Activated naive CD4-positive, alpha-beta T cell treated with anti-CD3 and anti-CD28 coated beads, Interleukin-2, amount 50 U/mL, for 72 hours (primary cell): Measurements from ENCODE around the gene KCNJ10. TPM values are rescaled to one million over a fixed set of nuclear protein-coding genes. Genes with fewer than 3 reads are reported as not detected.

Experiments used
- ATAC-seq, 2 donors: fragments of 150-1000 bp; cut with Tn5 transposase; 2 replicates each; pipeline ENCODE4 v1.10.0; 2021; ENCODE audit warnings: mild to moderate bottlenecking in 2 of 2, moderate library complexity in 2 of 2
- DNase-seq, 2 donors: peaks; one replicate each; pipeline ENCODE4 v3.0.0; 2021 to 2022; ENCODE audit warnings: low spot score in 2 of 2
- H3K27ac Mint-ChIP-seq, 2 donors: one replicate each; pipeline ENCODE4 v1.8.0; 2022; ENCODE audit warnings: mild to moderate bottlenecking in 2 of 2, mixed read lengths in 2 of 2
- H3K36me3 Mint-ChIP-seq, 2 donors: one replicate each; pipeline ENCODE4 v1.8.0; 2022; ENCODE audit warnings: mixed read lengths in 2 of 2
- H3K9me3 Mint-ChIP-seq, 2 donors: one replicate each; pipeline ENCODE4 v1.8.0; 2022; ENCODE audit warnings: mixed read lengths in 2 of 2
- total RNA-seq, 2 donors: library from RNA; stranded (reverse); gene quantifications; one replicate each; pipeline ENCODE4 v1.2.3, GENCODE V29; 2022

KCNJ10 gene
- total RNA-seq, 2 donors from 2014 or later, result not detected

GRCh38 chr1:159999204-159999603 is 70.8 kb downstream of the KCNJ10 start:
- DNase-seq, result no peak
- Mint-ChIP-seq H3K36me3 (no peaks in the 10 kb centered on the region), H3K9me3 (no peaks in the 10 kb centered on the region), H3K27ac (no peak overlapping the region)
- ATAC-seq, result no peak

GRCh38 chr1:159996653-159997052 is 73.3 kb downstream of the KCNJ10 start:
- no peaks in the 10 kb centered on the region for H3K36me3 Mint-ChIP-seq
- no peak for ATAC-seq
- H3K9me3 Mint-ChIP-seq, result no peaks in the 10 kb centered on the region
- H3K27ac Mint-ChIP-seq, result peak overlapping the region in 1 of 2 donors; percentile 37
- no peak for DNase-seq

- H3K36me3 Mint-ChIP-seq, result no peaks in the 10 kb centered on the region
- H3K27ac Mint-ChIP-seq, result no peak overlapping the region
- DNase-seq, result no peak
- ATAC-seq, result no peak
- H3K9me3 Mint-ChIP-seq, result no peaks in the 10 kb centered on the region
Observed at GRCh38 chr1:159994896-159995295, 75.1 kb downstream of the KCNJ10 start.

GRCh38 chr1:159993911-159994310 is 76.0 kb downstream of the KCNJ10 start:
- ATAC-seq (no peak), DNase-seq (no peak)
- Mint-ChIP-seq H3K27ac (no peak overlapping the region), H3K36me3 (no peaks in the 10 kb centered on the region), H3K9me3 (no peaks in the 10 kb centered on the region)

GRCh38 chr1:159992161-159992560 is 77.8 kb downstream of the KCNJ10 start:
- ATAC-seq (no peak), DNase-seq (no peak)
- Mint-ChIP-seq H3K27ac (no peak overlapping the region), H3K9me3 (no peaks in the 10 kb centered on the region), H3K36me3 (no peaks in the 10 kb centered on the region)

GRCh38 chr1:159991513-159991912 is 78.4 kb downstream of the KCNJ10 start:
- peak; percentile 63 to 73 for ATAC-seq
- no peak for DNase-seq

GRCh38 chr1:159990005-159990404 is 80.0 kb downstream of the KCNJ10 start:
- DNase-seq, result no peak
- ATAC-seq, result no peak
- Mint-ChIP-seq H3K36me3 (no peaks in the 10 kb centered on the region), H3K27ac (no peak overlapping the region), H3K9me3 (no peaks in the 10 kb centered on the region)

More at GRCh38 chr1:159991513-159991912, 78.4 kb downstream of the KCNJ10 start:
- H3K27ac Mint-ChIP-seq, result no peak overlapping the region
- no peaks in the 10 kb centered on the region for H3K36me3 Mint-ChIP-seq
- H3K9me3 Mint-ChIP-seq, result no peaks in the 10 kb centered on the region

GRCh38 chr1:159989581-159989980 is 80.4 kb downstream of the KCNJ10 start:
- Mint-ChIP-seq H3K27ac (no peak overlapping the region), H3K9me3 (no peaks in the 10 kb centered on the region), H3K36me3 (no peaks in the 10 kb centered on the region)
- no peak for ATAC-seq
- DNase-seq, result no peak

GRCh38 chr1:159988006-159988405 is 82.0 kb downstream of the KCNJ10 start:
- no peaks in the 10 kb centered on the region for H3K9me3 Mint-ChIP-seq
- no peaks in the 10 kb centered on the region for H3K36me3 Mint-ChIP-seq
- DNase-seq (no peak), ATAC-seq (no peak)
- H3K27ac Mint-ChIP-seq, result no peak overlapping the region

GRCh38 chr1:159987186-159987585 is 82.8 kb downstream of the KCNJ10 start:
- ATAC-seq, result no peak
- no peaks in the 10 kb centered on the region for H3K9me3 Mint-ChIP-seq
- no peak for DNase-seq
- no peaks in the 10 kb centered on the region for H3K36me3 Mint-ChIP-seq
- H3K27ac Mint-ChIP-seq, result no peak overlapping the region

- no peaks in the 10 kb centered on the region for H3K36me3 Mint-ChIP-seq
- no peaks in the 10 kb centered on the region for H3K9me3 Mint-ChIP-seq
- ATAC-seq, result no peak
Observed at GRCh38 chr1:159986531-159986930, 83.4 kb downstream of the KCNJ10 start.

GRCh38 chr1:159986093-159986492 is 83.9 kb downstream of the KCNJ10 start:
- H3K27ac Mint-ChIP-seq, result no peak overlapping the region
- ATAC-seq (no peak), DNase-seq (no peak)
- no peaks in the 10 kb centered on the region for H3K36me3 Mint-ChIP-seq
- H3K9me3 Mint-ChIP-seq, result no peaks in the 10 kb centered on the region

More at GRCh38 chr1:159986531-159986930, 83.4 kb downstream of the KCNJ10 start:
- DNase-seq, result no peak
- H3K27ac Mint-ChIP-seq, result no peak overlapping the region

GRCh38 chr1:159985473-159985872 is 84.5 kb downstream of the KCNJ10 start:
- H3K27ac Mint-ChIP-seq, result no peak overlapping the region
- H3K9me3 Mint-ChIP-seq, result no peaks in the 10 kb centered on the region
- DNase-seq (no peak), ATAC-seq (no peak)
- H3K36me3 Mint-ChIP-seq, result no peaks in the 10 kb centered on the region

GRCh38 chr1:159983681-159984080 is 86.3 kb downstream of the KCNJ10 start:
- Mint-ChIP-seq H3K9me3 (no peaks in the 10 kb centered on the region), H3K27ac (no peak overlapping the region), H3K36me3 (no peaks in the 10 kb centered on the region)
- DNase-seq, result no peak
- ATAC-seq, result no peak

- DNase-seq (no peak), ATAC-seq (no peak)
- Mint-ChIP-seq H3K36me3 (no peaks in the 10 kb centered on the region), H3K9me3 (no peaks in the 10 kb centered on the region), H3K27ac (no peak overlapping the region)
Observed at GRCh38 chr1:159982280-159982679, 87.7 kb downstream of the KCNJ10 start.

- Mint-ChIP-seq H3K36me3 (no peaks in the 10 kb centered on the region), H3K27ac (no peak overlapping the region), H3K9me3 (no peaks in the 10 kb centered on the region)
- ATAC-seq (no peak), DNase-seq (no peak)
Observed at GRCh38 chr1:159981351-159982055, 88.5 kb downstream of the KCNJ10 start.

- ATAC-seq (no peak), DNase-seq (no peak)
- no peak overlapping the region for H3K27ac Mint-ChIP-seq
Observed at GRCh38 chr1:159980786-159981185, 89.2 kb downstream of the KCNJ10 start.

GRCh38 chr1:159980076-159980475 is 89.9 kb downstream of the KCNJ10 start:
- Mint-ChIP-seq H3K27ac (no peak overlapping the region), H3K9me3 (no peaks in the 10 kb centered on the region), H3K36me3 (no peaks in the 10 kb centered on the region)
- no peak for DNase-seq
- no peak for ATAC-seq

More at GRCh38 chr1:159980786-159981185, 89.2 kb downstream of the KCNJ10 start:
- Mint-ChIP-seq H3K9me3 (no peaks in the 10 kb centered on the region), H3K36me3 (no peaks in the 10 kb centered on the region)
